ENCODE results near the gene NTRK3.

The NTRK3 gene

DNA sequence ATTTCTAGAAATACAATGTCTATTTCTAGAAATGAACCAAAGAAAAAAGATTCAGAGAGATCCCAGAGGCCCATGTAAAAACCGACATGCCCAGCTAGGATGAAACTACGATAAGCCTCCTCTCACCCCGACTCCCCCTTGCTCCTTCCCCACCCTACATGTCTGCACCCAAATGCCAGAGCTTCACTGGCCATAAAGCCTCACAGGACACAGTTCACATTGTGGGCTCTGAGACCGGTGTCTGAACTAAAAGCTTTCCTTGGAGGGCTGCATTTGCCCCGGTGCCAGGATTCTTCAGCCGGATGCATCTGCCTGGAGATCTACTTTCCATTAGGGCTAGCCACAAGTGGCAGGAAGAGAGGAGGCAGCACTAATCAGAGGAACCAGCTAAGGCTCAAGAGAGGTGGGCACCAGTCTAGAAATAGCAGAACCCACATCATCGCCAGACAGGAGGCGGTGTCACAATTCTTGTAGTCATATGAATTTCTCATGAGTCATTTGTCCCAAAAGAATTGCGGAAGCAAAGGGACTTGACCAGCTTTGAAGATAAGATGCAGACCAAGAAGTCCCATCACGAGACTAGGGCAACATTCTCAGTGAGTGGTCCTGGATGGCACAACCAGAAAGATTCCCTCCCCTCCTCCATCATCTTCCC, 353.6 kb downstream of the NTRK3 start:
- no peak overlapping the region for H3K4me3 ChIP-seq (ENCODE audit: low read length)
- DNase-seq (ENCODE audit: low read depth) = no peak
- TF ChIP-seq, protein P1, sequence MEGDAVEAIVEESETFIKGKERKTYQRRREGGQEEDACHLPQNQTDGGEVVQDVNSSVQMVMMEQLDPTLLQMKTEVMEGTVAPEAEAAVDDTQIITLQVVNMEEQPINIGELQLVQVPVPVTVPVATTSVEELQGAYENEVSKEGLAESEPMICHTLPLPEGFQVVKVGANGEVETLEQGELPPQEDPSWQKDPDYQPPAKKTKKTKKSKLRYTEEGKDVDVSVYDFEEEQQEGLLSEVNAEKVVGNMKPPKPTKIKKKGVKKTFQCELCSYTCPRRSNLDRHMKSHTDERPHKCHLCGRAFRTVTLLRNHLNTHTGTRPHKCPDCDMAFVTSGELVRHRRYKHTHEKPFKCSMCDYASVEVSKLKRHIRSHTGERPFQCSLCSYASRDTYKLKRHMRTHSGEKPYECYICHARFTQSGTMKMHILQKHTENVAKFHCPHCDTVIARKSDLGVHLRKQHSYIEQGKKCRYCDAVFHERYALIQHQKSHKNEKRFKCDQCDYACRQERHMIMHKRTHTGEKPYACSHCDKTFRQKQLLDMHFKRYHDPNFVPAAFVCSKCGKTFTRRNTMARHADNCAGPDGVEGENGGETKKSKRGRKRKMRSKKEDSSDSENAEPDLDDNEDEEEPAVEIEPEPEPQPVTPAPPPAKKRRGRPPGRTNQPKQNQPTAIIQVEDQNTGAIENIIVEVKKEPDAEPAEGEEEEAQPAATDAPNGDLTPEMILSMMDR (conservative IDR thresholded peaks at IDR 0.05; ENCODE audit: low read length) = no peak

DNA sequence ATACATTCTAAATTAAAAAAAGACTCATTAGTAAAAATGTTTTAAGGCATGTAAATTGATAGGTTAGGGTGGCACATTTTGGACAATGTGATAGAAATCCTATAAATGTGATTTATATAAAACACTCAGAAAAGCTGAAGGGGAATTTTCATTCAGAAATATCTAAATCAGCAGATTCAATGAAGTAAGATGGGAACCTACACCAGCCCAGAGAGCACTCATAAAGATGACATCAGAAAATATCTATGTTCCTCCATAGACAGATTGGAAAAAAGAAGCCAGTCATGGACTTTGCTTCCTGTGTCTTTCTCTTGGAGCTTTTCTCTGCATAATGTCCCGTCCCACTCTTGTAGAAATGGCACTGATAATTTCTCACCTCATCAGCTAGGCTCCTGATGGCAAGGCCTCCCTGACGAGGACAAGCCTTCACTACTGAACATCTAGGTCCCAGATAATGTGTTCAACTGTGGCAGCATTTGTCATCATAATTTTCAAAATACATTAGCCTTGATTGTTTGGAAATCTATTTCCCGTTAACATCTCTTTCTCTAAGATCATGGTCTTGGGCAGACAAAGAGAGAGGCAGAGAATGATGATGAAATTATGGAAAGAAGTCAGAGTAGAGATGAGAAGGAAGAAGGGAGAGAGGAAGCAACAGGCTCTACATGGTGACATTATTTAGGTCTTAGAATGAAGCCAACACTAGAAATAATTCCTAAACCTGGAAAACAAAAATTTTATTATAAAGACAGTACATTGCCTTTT, 354.4 kb downstream of the NTRK3 start:
- no peak overlapping the region for H3K4me3 ChIP-seq (ENCODE audit: low read length)
- TF ChIP-seq, protein P1 (conservative IDR thresholded peaks at IDR 0.05; ENCODE audit: low read length) = no peak
- no peak for DNase-seq (ENCODE audit: low read depth)

DNA sequence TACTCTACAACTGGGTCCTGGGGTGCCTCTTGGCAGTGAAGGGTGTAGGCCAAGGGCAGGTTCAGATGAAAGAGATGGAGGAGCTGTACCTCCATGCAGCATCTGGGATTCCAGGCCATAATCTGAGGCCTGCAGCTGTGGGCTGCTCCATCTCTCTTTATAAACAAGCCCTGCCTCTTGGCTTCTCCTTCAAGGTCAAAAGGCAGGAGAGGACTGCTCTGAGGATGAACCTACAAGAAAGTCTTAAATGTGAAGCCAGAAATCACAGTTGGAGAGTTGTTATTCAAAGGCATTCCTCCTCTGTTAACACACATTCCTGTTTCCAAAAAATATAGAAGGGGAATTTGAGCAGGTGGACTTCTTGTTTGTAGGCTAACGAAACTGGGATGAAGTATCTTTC, 355.5 kb downstream of the NTRK3 start:
- H3K4me3 ChIP-seq (ENCODE audit: low read length) = no peak overlapping the region
- DNase-seq (ENCODE audit: low read depth) = no peak
- TF ChIP-seq, protein P1 (conservative IDR thresholded peaks at IDR 0.05; ENCODE audit: low read length) = no peak

DNA sequence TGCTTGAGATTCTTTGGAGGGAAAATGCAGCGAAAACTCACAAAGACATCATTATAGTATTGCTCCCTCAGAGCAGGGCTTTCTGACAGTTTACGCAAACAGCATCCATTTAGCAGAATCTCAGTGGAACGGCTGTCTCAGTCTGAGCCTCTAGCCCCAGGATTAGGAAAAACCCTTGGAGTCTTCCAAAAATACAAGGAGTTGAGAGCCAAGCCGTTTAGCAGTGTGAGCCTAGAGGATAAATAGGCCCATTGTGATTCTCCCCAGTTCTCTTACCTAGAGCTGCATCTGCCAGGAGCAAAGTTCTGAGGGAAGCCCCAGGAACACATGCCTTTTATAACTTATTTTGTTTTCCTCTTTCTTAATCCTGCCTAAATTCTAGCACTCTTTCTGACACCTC, 359.6 kb downstream of the NTRK3 start:
- H3K4me3 ChIP-seq (ENCODE audit: low read length) = no peak overlapping the region
- TF ChIP-seq, protein P1 (conservative IDR thresholded peaks at IDR 0.05; ENCODE audit: low read length) = no peak
- no peak for DNase-seq (ENCODE audit: low read depth)

DNA sequence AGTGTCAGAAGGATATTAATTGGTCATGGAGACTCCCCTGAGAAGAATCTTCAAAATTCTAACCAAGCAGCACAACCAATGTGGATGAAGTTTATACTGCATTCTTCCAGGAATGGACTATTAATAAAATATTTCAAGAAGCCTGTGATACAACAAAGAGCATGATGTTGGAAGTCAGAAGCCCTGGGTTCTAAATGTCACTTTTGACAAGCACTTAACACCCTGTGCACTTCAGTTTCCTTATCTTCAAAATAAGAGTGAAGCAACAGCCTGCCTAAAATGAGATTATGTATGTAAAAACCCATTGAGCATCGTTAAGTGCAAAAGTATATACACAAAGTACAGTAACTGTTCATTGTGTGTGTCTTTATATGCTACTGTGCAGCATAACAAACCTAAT, 369.4 kb downstream of the NTRK3 start:
- H3K4me3 ChIP-seq (ENCODE audit: low read length) = no peak overlapping the region
- DNase-seq (ENCODE audit: low read depth) = no peak
- TF ChIP-seq, protein P1 (conservative IDR thresholded peaks at IDR 0.05; ENCODE audit: low read length) = no peak

DNA sequence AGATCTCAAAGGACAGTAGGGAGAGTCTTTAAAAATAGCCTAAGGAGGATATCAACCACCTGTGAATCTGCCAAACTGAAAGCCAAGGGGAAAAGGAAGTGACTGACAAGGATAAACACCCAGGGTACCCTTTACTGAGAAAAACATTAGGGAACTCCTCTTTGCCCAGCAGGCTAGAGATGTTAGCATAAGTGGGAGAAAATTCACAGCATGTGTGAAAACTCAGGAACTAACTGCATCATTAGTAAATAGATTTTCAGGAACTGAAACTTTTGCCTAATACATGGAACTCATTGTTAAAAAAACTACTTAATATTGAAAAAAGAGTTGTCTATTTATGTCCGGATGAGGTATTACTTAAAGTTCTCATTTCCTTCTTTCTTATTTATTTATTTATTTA, 375.5 kb downstream of the NTRK3 start:
- no peak for DNase-seq (ENCODE audit: low read depth)
- H3K4me3 ChIP-seq (ENCODE audit: low read length) = no peak overlapping the region
- TF ChIP-seq, protein P1 (conservative IDR thresholded peaks at IDR 0.05; ENCODE audit: low read length) = no peak

Data from AG10803 (cell line).